ENCODE results near the gene CTRB1. TPM values are rescaled to one million over a fixed set of nuclear protein-coding genes. Genes with fewer than 3 reads are reported as not detected.

The CTRB1 gene
- total and polyA plus RNA-seq, 10 donors = 0.59 to 25.2 (median 2.5) TPM; not detected in 2

DNA sequence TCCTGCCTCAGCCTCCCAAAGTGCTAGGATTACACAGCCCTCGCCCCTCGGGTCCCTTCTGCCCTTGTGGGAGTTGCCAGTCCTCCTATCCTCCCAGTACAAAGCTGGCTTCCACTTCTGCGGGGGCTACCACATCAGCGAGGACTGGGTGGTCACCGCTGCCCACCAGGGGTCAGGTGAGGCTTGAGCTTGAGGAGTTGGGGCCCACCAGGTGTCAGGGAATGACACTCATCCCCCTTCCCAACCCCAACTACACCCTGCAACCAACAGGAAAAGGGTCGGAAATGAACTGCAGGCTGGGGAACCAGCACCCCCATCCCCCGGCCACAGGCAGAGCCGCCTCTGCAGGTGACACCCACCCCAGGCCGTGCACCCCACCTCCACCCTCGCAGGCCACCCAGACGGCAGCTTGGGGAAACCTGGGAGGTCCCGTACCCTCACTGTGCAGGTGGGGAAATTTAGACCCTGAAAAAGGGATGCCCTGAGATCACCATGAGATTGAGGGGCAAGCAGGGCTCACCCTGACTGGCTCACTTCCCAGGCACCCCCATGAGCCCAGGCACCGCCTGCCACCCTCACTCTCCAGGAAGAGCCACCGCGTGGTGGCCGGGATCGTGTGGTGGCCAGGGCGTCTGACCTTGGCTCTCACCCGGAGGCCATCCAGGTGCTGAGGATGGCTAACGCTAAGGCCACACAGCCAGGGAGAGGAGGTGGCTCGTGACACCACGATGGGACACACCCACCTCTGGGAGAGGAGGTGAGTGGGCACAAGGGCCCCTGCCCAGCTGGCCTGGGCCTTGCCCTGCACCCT, 8.0 kb downstream of the CTRB1 start:
- Histone ChIP-seq H3K27me3 (replicated peaks in 1 of 7) (peaks cover 0 to 69% (median 0%) of the 10 kb centered on the region in 7 donors), H3K4me3 (no peak overlapping the region), H3K27ac (no peak overlapping the region), H3K36me3 (peaks cover 0 to 34% (median 14%) of the 10 kb centered on the region in 6 donors), H3K4me1 (peaks cover 0 to 59% (median 10%) of the 10 kb centered on the region in 6 donors), H3K9me3 (no peaks in the 10 kb centered on the region)
- intact Hi-C loops (cut with DNase I; ENCODE audit: low total_unique reads) = no loop called here
- no peak for DNase-seq
- TF ChIP-seq, protein P1, sequence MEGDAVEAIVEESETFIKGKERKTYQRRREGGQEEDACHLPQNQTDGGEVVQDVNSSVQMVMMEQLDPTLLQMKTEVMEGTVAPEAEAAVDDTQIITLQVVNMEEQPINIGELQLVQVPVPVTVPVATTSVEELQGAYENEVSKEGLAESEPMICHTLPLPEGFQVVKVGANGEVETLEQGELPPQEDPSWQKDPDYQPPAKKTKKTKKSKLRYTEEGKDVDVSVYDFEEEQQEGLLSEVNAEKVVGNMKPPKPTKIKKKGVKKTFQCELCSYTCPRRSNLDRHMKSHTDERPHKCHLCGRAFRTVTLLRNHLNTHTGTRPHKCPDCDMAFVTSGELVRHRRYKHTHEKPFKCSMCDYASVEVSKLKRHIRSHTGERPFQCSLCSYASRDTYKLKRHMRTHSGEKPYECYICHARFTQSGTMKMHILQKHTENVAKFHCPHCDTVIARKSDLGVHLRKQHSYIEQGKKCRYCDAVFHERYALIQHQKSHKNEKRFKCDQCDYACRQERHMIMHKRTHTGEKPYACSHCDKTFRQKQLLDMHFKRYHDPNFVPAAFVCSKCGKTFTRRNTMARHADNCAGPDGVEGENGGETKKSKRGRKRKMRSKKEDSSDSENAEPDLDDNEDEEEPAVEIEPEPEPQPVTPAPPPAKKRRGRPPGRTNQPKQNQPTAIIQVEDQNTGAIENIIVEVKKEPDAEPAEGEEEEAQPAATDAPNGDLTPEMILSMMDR (IDR thresholded peaks at IDR 0.05 in 8 of 11, conservative IDR thresholded peaks at IDR 0.05 in 3 of 11) = no peak
- peak; percentile 5 to 60 (median 48) for TF ChIP-seq POLR2AphosphoS5 (IDR thresholded peaks at IDR 0.05)
- WGBS, 5 donors = 63 to 75% (median 66%) methylated on average over 11 to 22 of the region's 22 CpGs

DNA sequence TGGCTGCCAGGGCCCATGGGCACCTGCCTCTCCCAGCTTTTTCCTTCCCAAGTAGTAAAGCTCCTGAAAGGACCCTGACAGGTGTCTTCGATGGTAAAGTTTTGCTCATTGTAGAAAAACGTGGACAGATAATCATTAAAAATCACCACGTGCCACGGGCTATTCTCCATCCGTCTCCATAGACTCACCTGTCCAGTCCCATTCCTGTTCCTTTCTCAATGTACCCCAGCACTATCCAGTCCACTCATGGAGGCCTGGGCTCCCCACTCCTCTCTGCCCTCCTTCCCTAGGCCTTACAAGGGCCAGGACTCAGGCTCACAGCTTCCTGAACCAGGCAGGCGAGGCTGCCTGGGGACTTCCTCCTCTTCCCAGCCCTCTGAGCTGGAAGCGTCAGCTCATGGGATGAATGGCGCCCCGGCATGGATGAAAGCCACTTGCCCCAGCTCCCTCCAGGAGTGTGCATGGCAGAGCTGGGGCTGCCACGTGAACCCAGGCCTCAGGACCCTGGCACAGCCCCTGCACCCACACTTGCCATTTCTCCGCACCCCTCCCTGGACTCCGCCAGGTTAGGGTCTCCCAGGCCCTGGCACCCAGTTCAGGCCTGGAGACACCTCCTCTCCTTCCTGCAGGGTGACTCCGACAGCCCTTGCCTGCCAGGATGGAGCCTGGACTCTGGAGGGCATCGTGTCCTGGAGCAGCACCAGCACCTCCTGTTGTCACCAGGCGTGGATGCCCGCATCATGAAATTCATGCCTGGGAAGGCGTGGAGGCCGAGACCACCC, 8.8 kb downstream of the CTRB1 start:
- Histone ChIP-seq H3K27me3 (replicated peaks in 1 of 7) (peaks cover 0 to 77% (median 0%) of the 10 kb centered on the region in 7 donors), H3K4me1 (peaks cover 0 to 59% (median 10%) of the 10 kb centered on the region in 6 donors), H3K36me3 (peaks cover 0 to 42% (median 17%) of the 10 kb centered on the region in 6 donors), H3K4me3 (no peak overlapping the region), H3K27ac (no peak overlapping the region), H3K9me3 (no peaks in the 10 kb centered on the region)
- intact Hi-C loops (cut with DNase I; ENCODE audit: low total_unique reads) = no loop called here
- TF ChIP-seq POLR2A (IDR thresholded peaks at IDR 0.05) (no peak), POLR2AphosphoS5 (IDR thresholded peaks at IDR 0.05) (peak in 2 of 3 donors; percentile 18 to 22)
- TF ChIP-seq, protein P1 (IDR thresholded peaks at IDR 0.05 in 8 of 11, conservative IDR thresholded peaks at IDR 0.05 in 3 of 11) = no peak
- WGBS, 5 donors = 77 to 91% (median 83%) methylated on average over 10 to 18 of the region's 18 CpGs
- DNase-seq = no peak

DNA sequence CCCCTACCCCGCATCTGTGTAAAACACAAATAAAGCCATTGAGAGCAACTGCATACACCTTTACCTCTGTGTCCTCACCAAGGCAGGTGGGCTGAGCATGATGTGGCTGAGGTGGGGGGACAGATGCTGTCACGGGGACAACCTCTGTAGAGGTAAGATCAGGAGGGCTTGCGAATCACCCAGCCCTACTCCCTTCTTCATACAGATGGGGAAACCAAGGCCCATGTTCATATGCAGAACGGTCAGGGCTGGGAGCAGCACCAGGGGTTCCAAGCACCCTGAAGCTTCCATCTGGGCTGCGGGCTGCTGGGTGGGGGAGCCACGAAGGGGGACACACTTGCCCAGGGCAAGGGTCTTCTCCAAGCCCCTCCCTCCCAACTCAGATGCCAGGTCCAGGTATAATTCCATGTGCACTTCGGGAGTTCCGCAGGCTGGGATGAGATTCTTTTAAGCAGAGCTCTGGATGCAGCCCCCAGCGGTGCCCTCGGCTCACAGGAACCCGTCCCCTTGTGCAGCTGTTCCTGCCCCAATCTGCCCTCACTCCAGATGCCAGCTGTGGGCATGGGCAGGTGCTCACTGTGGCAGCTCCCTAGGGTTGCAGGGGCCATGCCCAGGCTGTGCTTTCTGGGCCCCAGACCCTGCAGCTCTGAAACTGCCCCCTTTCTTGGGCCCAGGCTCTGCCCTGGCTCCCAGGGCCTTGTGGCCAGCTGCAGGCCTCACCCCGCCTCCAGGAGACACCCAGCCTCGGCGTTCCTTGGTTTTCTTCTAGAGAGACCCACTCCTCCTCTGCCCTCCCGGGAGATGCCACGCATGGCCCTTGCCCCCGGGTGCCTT, 9.6 kb downstream of the CTRB1 start:
- H3K36me3 ChIP-seq = peaks cover 0 to 50% (median 23%) of the 10 kb centered on the region in 6 donors
- 86 to 94% (median 87%) methylated on average over 12 to 17 of the region's 17 CpGs for WGBS, 5 donors

More for the DNA sequence above, 9.6 kb downstream of the CTRB1 start:
- H3K4me3 ChIP-seq = no peak overlapping the region
- H3K27ac ChIP-seq = no peak overlapping the region
- no peak for DNase-seq
- intact Hi-C loops (cut with DNase I; ENCODE audit: low total_unique reads) = no loop called here
- TF ChIP-seq, protein P1 (IDR thresholded peaks at IDR 0.05 in 8 of 11, conservative IDR thresholded peaks at IDR 0.05 in 3 of 11) = no peak
- TF ChIP-seq POLR2AphosphoS5 (IDR thresholded peaks at IDR 0.05) (no peak), POLR2A (IDR thresholded peaks at IDR 0.05) (no peak)
- H3K9me3 ChIP-seq = no peaks in the 10 kb centered on the region
- H3K4me1 ChIP-seq = peaks cover 0 to 60% (median 11%) of the 10 kb centered on the region in 6 donors
- H3K27me3 ChIP-seq (replicated peaks in 1 of 7) = peaks cover 0 to 85% (median 0%) of the 10 kb centered on the region in 7 donors
